Stimulated activated CD8-positive, alpha-beta memory T cell treated with anti-CD3 and anti-CD28 coated beads, Interleukin-2, amount 100 ng/mL, for 48 hours (primary cell): ENCODE results near the gene MOB1B.
"Not testable (repeated sequence)": the region's sequence is repeated elsewhere in the genome, so short reads cannot be mapped to it uniquely, and the experiment has no call there.

ENCODE experiments used
- DNase-seq, 2 donors: peaks; one replicate each; pipeline ENCODE4 v3.0.0-alpha.2; 2020; ENCODE audit warnings: low read depth in 2 of 2

The MOB1B gene

DNA sequence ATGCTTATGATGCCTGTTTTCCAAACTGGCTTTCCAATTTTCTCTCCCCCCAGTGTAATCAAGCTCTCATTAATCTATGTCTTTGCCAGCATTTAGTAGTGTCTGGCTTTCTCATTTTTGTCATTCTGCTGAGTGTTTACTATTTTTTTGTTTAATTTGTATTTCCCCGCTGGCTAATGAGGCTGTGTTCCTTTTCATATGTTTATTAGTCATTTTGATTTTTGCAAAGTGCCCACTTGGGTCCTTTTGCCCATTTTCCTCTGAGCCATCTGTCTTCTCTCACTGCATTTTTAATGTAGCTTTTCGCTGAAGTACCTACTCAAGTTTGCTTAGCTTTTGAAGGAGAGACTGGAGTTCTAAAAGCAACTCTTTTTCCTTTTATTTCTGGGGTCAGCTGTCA is 106.0 kb downstream of the MOB1B start:
- DNase-seq = no peak

DNA sequence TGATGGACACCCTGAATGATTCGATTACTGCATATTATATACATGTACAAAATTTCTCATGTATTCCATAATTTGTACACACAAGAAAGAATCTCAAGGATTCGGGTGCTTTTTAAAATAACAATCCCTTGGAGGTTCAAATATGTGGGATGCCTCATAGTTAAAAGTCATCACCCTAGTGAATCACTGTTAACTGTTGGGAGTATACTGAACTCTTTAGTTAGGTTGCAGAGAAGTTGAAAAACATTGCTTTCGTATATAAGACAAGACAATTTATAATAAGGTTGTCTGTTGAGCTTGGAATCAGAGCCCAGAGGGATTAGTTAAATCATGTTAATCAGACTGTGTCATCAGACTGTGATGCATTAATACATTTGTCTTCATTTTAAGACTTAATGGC is 106.9 kb downstream of the MOB1B start:
- no peak for DNase-seq

DNA sequence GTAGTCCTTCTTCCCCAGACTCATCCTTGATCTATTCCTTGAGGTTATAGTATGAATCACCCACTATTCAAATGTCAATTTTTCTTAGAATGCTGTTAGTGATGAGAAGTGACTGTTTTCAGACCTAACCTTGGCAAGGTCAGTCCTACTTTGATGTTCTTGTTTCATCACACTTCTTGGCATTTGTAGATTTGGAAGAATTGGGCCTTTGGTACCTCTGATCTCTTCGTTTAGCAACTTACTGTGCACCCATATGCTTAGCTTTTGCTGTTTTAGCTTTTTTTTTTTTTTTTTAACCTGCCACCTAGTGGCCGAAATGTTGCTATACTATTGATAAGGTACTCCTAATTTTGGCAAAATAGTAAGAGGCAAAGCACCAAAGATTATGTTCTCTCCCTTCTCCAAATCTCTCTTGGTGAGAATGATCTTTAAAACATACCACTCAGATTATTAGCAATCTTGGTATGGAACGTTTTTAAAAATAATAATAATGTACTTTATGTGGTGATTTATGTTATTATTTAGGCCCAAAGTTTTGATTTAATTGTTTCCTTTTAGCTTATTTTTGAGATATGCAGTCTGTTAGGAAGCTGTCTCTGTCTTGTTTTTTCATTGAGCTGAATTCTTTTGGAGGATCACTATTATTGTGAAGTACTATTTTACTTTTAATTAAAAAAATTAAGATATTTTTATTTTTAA is 107.9 kb downstream of the MOB1B start:
- no peak for DNase-seq

DNA sequence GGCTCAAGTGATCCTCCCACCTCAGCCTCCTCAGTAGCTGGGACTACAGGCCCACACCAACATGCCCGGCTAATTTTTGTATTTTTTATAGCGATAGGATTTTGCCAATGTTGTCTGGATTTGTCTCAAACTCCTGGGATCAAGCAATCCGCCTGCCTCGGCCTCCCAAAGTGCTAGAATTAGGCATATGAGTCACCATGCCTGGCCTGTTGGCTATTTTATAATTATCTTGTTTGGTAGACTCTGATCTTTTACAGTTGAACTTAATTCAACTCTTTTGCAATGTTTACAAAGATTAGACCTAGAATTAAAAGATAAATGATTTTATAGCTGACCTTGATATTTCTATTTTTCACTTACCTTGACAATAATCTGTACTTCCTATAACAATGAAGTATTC is 109.3 kb downstream of the MOB1B start:
- DNase-seq = no peak

DNA sequence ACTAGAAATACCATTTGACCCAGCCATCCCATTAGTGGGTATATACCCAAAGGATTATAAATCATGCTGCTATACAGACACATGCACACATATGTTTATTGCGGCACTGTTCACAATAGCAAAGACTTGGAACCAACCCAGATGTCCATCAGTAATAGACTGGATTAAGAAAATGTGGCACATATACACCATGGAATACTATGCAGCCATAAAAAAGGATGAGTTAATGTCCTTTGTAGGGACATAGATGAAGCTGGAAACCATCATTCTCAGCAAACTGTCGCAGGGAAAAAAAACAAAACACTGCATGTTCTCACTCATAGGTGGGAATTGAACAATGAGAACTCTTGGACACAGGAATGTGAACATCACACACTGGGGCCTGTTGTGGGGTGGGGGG is 115.2 kb downstream of the MOB1B start:
- not testable (repeated sequence) for DNase-seq

DNA sequence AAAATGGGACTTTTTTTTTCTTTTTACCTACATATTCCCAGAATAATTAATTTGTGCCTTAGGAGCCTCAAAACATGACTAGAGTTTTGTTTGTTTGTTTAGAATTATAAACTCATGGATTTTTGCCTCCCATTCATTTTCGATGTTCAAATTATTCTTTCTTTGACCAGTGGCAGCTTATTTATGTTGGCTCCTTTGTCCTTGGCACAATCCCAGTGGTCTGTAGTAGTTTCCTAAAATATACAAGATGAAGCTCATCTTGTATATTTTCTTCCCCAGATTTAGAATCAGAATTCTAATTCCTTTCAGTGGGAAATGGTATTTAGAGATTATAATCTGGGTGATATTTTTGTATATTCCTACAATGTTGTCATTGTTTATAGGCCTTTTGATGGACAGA is 118.4 kb downstream of the MOB1B start:
- DNase-seq = no peak

DNA sequence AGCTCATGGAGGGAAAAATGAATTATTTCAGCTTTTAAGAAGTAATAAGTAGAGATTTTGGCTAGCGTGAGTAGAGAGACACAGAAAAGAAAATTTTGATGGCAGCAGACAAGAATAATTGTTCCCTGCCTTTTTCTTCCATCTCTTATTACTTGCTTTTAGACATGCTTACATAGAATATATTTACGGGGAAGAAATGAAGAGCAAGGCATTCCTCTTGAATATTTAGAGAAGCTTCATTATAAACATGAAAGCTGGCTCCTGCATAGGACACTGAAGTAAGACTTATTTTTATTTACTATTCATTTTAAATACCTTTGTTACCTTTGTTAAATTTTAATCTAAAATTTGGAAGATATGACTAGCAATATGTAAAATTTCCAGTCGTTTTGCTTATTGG is 123.5 kb downstream of the MOB1B start:
- DNase-seq = no peak

DNA sequence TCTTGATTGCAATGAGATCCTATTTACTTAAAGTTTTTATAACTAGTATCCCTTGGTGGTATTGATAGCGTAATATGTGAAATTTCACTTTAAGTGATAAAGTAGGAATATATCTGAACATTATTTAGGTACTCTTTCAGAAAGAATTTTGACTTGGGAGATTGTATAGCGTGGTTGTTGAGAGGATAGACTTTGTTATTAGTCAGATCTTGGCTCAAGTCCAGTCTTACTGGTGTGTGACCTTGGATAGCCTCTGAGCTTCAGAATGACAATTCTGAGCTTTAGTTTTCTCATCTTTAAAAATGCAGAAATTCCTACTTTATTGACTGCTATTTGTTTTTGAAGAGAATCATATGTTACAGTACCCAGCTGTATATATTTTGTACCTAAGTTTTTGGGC is 123.9 kb downstream of the MOB1B start:
- DNase-seq = no peak

DNA sequence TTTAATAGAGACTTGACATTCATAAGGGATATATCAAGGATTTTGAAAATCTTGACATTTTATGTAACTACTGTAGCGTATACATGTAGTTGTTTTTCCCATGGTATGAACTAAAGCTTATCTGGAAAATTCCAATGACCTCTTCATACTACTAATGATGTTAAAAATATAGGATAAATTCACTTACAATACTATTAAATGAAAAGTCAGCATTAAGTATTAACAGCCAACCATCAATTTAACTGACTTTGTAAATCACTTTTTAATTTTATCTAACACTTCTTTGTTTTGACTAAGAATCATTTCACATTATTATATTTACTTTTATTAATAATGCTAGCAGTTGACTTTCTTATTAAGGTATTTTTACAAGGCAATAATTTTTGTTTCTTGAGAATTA is 125.4 kb downstream of the MOB1B start:
- DNase-seq = no peak

DNA sequence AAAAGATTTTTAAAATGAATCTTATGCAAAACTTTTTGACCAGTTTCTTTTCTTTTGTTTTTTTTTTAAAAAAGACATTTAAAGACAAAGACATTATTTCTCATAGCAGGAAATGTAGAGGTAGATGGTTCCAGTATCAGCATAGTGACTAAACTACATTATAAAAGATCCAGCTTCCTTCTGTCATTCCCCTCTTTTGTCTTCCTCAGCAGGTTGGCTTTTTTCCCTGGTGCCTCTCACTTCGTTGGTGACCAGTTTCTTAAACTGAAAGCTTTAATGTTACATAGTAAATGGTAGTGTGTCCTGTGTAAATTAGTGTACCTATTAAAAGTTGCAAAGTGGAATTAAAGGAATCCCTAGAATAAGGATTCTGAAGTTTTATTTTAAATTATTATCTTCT is 127.3 kb downstream of the MOB1B start:
- DNase-seq = no peak

DNA sequence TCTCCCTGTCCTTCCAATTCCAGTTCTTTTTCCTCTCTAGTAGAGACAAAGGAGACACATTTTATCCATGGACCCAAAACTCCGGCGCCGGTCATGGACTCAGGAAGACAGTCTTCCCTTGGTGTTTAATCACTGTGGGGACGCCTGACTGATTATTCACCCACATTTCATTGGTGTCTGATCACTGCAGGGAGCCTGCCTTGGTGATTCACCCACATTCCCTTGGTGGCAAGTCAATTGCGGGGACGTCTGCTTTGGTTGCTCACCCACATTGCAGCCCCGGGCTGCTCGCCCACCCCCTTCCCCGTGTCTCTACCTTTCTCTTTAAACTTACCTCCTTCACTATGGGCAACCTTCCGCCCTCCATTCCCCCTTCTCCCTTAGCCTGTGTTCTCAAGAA is 129.9 kb downstream of the MOB1B start:
- not testable (repeated sequence) for DNase-seq
